ENCODE data around the gene RTKN.

The RTKN gene

GRCh38 chr2:74417197-74417596 is 24.5 kb downstream of the RTKN start:
- DNase-seq (ENCODE audit: low read depth in 2 of 2): no peak

- no peak for DNase-seq (ENCODE audit: low read depth in 2 of 2)
Observed at GRCh38 chr2:74416778-74417177, 25.0 kb downstream of the RTKN start.

- no peak for DNase-seq (ENCODE audit: low read depth in 2 of 2)
Observed at GRCh38 chr2:74415762-74416395, 25.9 kb downstream of the RTKN start.

- no peak for DNase-seq (ENCODE audit: low read depth in 2 of 2)
Observed at GRCh38 chr2:74414881-74415761, 26.6 kb downstream of the RTKN start.

- DNase-seq (ENCODE audit: low read depth in 2 of 2): no peak
Observed at GRCh38 chr2:74414441-74414840, 27.3 kb downstream of the RTKN start.

- no peak for DNase-seq (ENCODE audit: low read depth in 2 of 2)
Observed at GRCh38 chr2:74413001-74413698, 28.6 kb downstream of the RTKN start.

GRCh38 chr2:74407682-74408081 is 34.1 kb downstream of the RTKN start:
- no peak for DNase-seq (ENCODE audit: low read depth in 2 of 2)

- no peak for DNase-seq (ENCODE audit: low read depth in 2 of 2)
Observed at GRCh38 chr2:74406035-74406434, 35.7 kb downstream of the RTKN start.

- DNase-seq (ENCODE audit: low read depth in 2 of 2): no peak
Observed at GRCh38 chr2:74401891-74402290, 39.8 kb downstream of the RTKN start.

GRCh38 chr2:74399785-74400184 is 42.0 kb downstream of the RTKN start:
- DNase-seq (ENCODE audit: low read depth in 2 of 2): no peak

- no peak for DNase-seq (ENCODE audit: low read depth in 2 of 2)
Observed at GRCh38 chr2:74396149-74396548, 45.6 kb downstream of the RTKN start.

- DNase-seq (ENCODE audit: low read depth in 2 of 2): no peak
Observed at GRCh38 chr2:74393525-74393924, 48.2 kb downstream of the RTKN start.

- no peak for DNase-seq (ENCODE audit: low read depth in 2 of 2)
Observed at GRCh38 chr2:74392449-74392743, 49.3 kb downstream of the RTKN start.

GRCh38 chr2:74391580-74392448 is 49.9 kb downstream of the RTKN start:
- peak; percentile 92 to 94 for DNase-seq (ENCODE audit: low read depth in 2 of 2)

GRCh38 chr2:74391209-74391579 is 50.5 kb downstream of the RTKN start:
- no peak for DNase-seq (ENCODE audit: low read depth in 2 of 2)

GRCh38 chr2:74390606-74391005 is 51.1 kb downstream of the RTKN start:
- DNase-seq (ENCODE audit: low read depth in 2 of 2): no peak

GRCh38 chr2:74387346-74387745 is 54.4 kb downstream of the RTKN start:
- DNase-seq (ENCODE audit: low read depth in 2 of 2): no peak

GRCh38 chr2:74385396-74385795 is 56.3 kb downstream of the RTKN start:
- DNase-seq (ENCODE audit: low read depth in 2 of 2): no peak

- DNase-seq (ENCODE audit: low read depth in 2 of 2): no peak
Observed at GRCh38 chr2:74384051-74384450, 57.7 kb downstream of the RTKN start.

GRCh38 chr2:74383254-74383653 is 58.5 kb downstream of the RTKN start:
- DNase-seq (ENCODE audit: low read depth in 2 of 2): no peak

- DNase-seq (ENCODE audit: low read depth in 2 of 2): no peak
Observed at GRCh38 chr2:74381751-74382150, 60.0 kb downstream of the RTKN start.

All from activated CD4-positive, alpha-beta T cell treated with anti-CD3 and anti-CD28 coated beads for 24 hours (primary cell).